NT2/D1 (cell line): ENCODE measurements around the gene ICA1.

Source experiments
- DNase-seq: peaks from one replicate; pipeline ENCODE4 v3.0.0-alpha.2; 2011; ENCODE audit warnings: low read depth, low spot score
- H3K27me3 ChIP-seq: 2 replicates; pipeline ENCODE4 v1.6.0; 2011; ENCODE audit warnings: mild to moderate bottlenecking; ENCODE audit not compliant: insufficient read length, insufficient read depth
- H3K36me3 ChIP-seq: 2 replicates; pipeline ENCODE4 v1.6.1; 2011; ENCODE audit warnings: mild to moderate bottlenecking, low read length, mixed read lengths; ENCODE audit not compliant: insufficient read depth, insufficient read length
- H3K4me1 ChIP-seq: 2 replicates; pipeline ENCODE4 v1.5.1; 2011; ENCODE audit not compliant: insufficient read depth, insufficient read length
- H3K4me3 ChIP-seq: 2 replicates; pipeline ENCODE4 v1.5.1; 2011; ENCODE audit warnings: low read depth; ENCODE audit not compliant: insufficient read length
- H3K9ac ChIP-seq: 2 replicates; pipeline ENCODE4 v1.6.0; 2011; ENCODE audit warnings: low read depth; ENCODE audit not compliant: insufficient read length
- H3K9me3 ChIP-seq: 2 replicates; pipeline ENCODE4 v1.5.1; 2011; ENCODE audit warnings: mild to moderate bottlenecking, low read length; ENCODE audit not compliant: insufficient read depth
- SUZ12 ChIP-seq: IDR thresholded peaks from 2 replicates; pipeline ENCODE4 v1.6.1; 2011; ENCODE audit not compliant: insufficient read length, insufficient read depth; ENCODE audit errors: extremely low read depth
- YY1 ChIP-seq: IDR thresholded peaks from 2 replicates; pipeline ENCODE4 v1.6.1; 2011; ENCODE audit not compliant: insufficient read length, insufficient read depth
- ZNF274 ChIP-seq: IDR thresholded peaks from 2 replicates; pipeline ENCODE4 v1.6.1; 2011; ENCODE audit warnings: mild to moderate bottlenecking, low read depth, low read length

Gene ICA1

DNA sequence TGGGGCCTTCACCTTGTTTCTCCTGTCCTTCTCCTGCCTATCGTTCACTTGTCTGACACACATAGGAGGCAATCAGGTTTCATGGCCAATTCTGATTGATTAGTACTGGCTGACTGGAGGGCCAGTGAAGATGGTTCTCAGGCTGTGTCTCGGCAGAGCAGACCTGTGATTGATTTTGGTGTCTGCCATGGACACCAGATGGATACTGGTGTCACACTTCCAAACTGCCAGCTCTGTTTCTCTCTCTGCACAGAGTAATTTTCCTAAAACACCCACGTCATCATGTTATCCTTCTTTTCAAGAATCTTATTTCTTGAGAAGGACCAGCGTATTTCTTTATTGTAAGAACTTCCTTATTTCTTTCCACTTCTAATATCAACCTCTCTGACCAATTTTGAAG is 117.1 kb downstream of the ICA1 start:
- Histone ChIP-seq H3K27me3 (no peaks in the 10 kb centered on the region), H3K4me3 (no peak overlapping the region), H3K4me1 (no peaks in the 10 kb centered on the region), H3K9ac (no peak overlapping the region), H3K9me3 (no peaks in the 10 kb centered on the region), H3K36me3 (no peaks in the 10 kb centered on the region)
- DNase-seq, result no peak
- TF ChIP-seq SUZ12 (no peak), ZNF274 (no peak), YY1 (no peak)

DNA sequence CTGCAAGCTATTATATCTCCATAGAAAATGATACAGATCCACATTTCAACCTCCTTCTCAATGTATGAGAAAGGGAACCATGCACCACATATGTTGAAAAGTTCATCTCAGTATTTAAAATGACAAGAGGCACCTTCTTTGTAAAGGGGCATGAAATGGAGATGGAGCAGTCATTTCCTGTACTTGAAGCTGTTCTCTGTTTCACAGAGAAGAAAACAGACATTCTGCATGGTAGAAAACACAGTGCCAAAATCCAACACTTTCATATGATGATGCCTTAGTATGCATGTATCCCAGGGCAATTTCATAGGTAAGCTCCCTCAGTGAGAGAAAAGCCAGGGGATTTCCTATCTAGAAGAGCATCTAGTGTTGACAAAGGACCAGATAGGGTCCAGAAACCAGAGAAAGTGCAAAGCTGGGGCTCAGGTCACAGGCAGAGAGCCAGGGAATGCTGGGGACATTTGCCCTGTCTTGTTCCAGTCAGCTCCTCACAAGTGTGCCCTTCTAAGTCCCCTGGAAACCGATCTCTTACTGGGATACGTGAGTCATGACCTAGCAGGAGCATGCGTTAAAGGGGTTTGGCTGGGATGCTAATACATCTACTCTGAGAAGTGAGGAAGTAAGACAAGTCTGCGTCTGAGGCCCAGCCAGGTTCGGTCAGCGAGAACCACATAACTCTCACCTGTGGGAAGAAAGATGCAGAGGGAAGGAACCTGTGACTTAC is 118.7 kb downstream of the ICA1 start:
- H3K4me1 ChIP-seq, result no peaks in the 10 kb centered on the region
- TF ChIP-seq SUZ12 (no peak), ZNF274 (no peak), YY1 (no peak)
- no peak overlapping the region for H3K9ac ChIP-seq
- DNase-seq, result no peak
- no peak overlapping the region for H3K4me3 ChIP-seq
- no peaks in the 10 kb centered on the region for H3K9me3 ChIP-seq
- H3K27me3 ChIP-seq, result no peaks in the 10 kb centered on the region
- no peaks in the 10 kb centered on the region for H3K36me3 ChIP-seq

DNA sequence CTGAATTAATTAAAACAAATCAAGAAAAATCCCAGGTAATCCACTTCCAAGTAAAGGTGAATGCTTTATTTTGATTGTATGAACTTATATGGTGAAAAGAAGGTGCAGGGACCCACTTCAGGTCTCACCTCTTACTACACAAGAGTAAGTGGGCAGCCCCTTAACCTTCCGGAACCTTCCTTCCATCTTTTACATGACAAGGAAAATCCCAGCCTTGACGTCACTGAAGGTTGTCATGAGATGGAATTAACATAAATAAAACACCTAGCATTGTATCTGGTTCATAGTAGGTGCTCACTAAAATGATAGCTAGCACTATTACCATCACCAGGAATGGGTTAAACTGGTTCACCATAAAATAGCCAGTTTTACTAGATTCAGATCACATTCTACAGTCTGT is 119.5 kb downstream of the ICA1 start:
- H3K36me3 ChIP-seq, result no peaks in the 10 kb centered on the region
- H3K9ac ChIP-seq, result no peak overlapping the region
- no peak for DNase-seq
- H3K9me3 ChIP-seq, result no peaks in the 10 kb centered on the region
- TF ChIP-seq ZNF274, result no peak
- TF ChIP-seq YY1, result no peak
- TF ChIP-seq SUZ12, result no peak
- no peaks in the 10 kb centered on the region for H3K4me1 ChIP-seq
- H3K4me3 ChIP-seq, result no peak overlapping the region
- H3K27me3 ChIP-seq, result no peaks in the 10 kb centered on the region

DNA sequence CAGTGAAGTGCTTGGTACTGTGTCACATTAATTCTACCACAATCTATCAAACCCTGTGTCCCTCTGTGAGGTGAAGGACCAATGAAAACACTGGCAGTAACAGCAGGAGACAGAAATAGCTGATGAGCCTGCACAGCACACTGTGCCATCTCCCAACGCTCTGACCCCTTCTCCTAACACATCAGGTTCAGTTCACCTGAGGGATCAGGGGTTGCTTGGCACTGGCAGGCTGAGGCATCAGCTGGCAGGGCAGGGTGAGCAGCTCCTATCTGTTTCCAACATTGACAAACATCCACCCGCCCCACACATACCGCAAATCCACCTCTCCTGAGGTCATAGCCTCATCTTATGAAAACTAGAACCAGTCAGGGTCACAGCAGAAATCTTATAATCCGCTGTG is 120.9 kb downstream of the ICA1 start:
- TF ChIP-seq SUZ12, result no peak
- TF ChIP-seq YY1, result no peak
- no peak for TF ChIP-seq ZNF274
- Histone ChIP-seq H3K4me1 (no peaks in the 10 kb centered on the region), H3K36me3 (no peaks in the 10 kb centered on the region), H3K9ac (no peak overlapping the region), H3K9me3 (no peaks in the 10 kb centered on the region), H3K27me3 (no peaks in the 10 kb centered on the region), H3K4me3 (no peak overlapping the region)
- DNase-seq, result no peak

DNA sequence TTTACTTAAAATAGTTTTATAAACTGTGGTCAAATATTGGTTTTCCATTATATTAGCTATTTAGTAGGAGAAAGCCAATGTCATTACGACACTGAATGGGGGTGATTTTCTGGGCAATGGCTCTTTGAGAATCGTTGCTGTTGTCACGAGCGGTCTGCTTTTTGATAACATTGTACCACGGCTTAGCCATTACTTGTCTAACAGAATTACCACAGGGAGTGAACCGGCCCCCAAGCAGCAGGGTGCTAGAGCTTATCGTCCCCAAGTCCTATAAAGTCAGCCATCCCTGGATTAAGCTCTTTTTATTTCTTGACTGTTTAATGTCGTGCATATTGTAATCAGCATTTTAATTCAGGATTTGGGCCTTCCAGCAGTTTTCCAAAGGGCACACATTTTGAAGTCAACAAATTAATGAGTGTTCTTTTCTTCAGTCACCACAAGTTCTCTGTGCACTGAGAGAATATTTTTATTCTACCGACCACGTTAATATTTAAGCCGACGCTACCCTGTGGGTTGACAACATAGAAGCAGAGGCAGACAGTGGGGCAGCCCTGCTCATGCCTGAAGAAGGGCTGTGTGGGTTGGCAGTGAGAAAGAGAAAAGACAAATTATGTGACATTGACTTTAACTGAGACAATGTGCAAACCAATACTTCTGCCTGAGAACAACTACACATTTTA is 125.8 kb downstream of the ICA1 start:
- TF ChIP-seq YY1 (no peak), ZNF274 (no peak), SUZ12 (no peak)
- Histone ChIP-seq H3K9ac (no peak overlapping the region), H3K4me3 (no peak overlapping the region), H3K4me1 (no peaks in the 10 kb centered on the region), H3K9me3 (no peaks in the 10 kb centered on the region), H3K27me3 (no peaks in the 10 kb centered on the region), H3K36me3 (no peaks in the 10 kb centered on the region)
- DNase-seq, result no peak

DNA sequence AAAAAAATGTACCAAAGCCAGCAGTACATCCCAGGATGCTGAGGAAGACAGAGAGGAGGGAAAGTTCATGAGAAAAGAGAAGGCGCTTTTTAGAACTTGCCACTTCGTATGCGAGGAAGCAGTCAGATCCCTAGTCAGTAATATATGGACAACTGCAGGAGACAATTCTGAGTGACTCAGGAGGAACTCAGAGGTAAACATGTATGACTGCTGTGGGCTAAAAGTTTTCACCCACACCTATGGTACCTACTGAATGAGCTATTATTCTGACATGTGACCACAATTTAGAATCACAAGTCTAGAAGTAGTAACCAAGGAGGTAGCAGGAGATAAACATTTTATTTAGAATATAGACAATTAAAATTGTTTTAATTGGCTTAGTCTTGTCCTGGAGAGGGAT is 126.5 kb downstream of the ICA1 start:
- H3K4me3 ChIP-seq, result no peak overlapping the region
- H3K27me3 ChIP-seq, result no peaks in the 10 kb centered on the region
- no peak for TF ChIP-seq YY1
- no peak overlapping the region for H3K9ac ChIP-seq
- no peaks in the 10 kb centered on the region for H3K36me3 ChIP-seq
- no peak for DNase-seq
- H3K4me1 ChIP-seq, result no peaks in the 10 kb centered on the region
- no peaks in the 10 kb centered on the region for H3K9me3 ChIP-seq

DNA sequence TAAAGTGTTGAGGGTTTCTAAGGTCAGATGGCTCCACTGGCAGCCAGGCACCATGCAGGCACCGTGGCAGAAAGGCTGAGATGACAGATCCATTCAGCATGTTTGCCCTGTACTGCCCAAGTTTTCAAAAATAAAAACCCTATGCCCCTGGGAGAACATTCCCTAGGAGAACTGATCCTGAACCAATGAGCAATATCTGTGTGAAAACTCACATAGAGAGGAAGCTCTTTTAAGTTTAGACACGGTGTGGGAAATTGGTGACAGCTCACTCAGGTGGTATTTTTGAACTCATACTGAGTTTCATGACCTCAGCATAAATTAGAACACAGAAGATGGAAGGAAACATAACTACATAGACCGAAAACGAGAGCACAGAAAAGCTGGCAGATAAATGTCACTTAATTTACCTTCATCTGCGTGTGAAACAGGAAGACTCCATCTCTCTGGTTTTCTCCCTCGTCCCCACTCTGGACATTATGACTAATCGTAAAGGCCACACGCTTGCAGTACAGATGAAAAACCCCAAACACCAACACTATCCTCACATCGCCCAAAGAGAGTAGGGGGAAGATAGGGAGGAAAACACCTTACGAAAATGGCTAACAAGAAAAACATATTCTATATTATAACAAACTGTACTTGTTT is 127.8 kb downstream of the ICA1 start:
- H3K4me3 ChIP-seq, result no peak overlapping the region
- no peak for DNase-seq

More for the DNA sequence above, 127.8 kb downstream of the ICA1 start:
- H3K4me1 ChIP-seq, result no peaks in the 10 kb centered on the region
- no peaks in the 10 kb centered on the region for H3K9me3 ChIP-seq
- H3K9ac ChIP-seq, result no peak overlapping the region
- no peaks in the 10 kb centered on the region for H3K27me3 ChIP-seq
- TF ChIP-seq YY1 (no peak), SUZ12 (no peak), ZNF274 (no peak)
- H3K36me3 ChIP-seq, result no peaks in the 10 kb centered on the region
